HCT116 (cell line): Measurements from ENCODE around the gene CCDC54. TPM values are rescaled to one million over a fixed set of nuclear protein-coding genes. Genes with fewer than 3 reads are reported as not detected.
A peak's percentile ranks its signal among the peaks of the same experiment; 100 is the strongest.

Source experiments
- ATAC-seq: fragments of 200-7000 bp; cut with Tn5 transposase; 2 replicates; pipeline ENCODE4 v1.9.1; 2020; ENCODE audit warnings: mild to moderate bottlenecking, moderate library complexity
- BruUV-seq: library from RNA; stranded (reverse); fragments of 400-500 nt; replicated peaks from 2 replicates; lab custom pipeline; 2021; lab: Mats Ljungman, UMichigan
- CTCF ChIA-PET: fragments of 300-600 bp; sonication (Branson Sonifier 250); formaldehyde crosslinking; loops from one replicate; lab custom pipeline; 2021; ENCODE audit warnings: antibody characterized with exemption; lab: Charles Lee
- POLR2A ChIA-PET: fragments of 300-600, 350-600 bp; sonication (Branson Sonifier 250); formaldehyde crosslinking; loops from one replicate; lab custom pipeline; 2021; ENCODE audit warnings: antibody characterized with exemption; lab: Charles Lee
- RAD21 ChIA-PET, 2 experiments: fragments of 300-600 bp; sonication (Branson Sonifier 250); formaldehyde crosslinking; loops; one replicate each; lab custom pipeline; 2023; ENCODE audit warnings: low total read pairs in 2 of 2; ENCODE audit not compliant: uncharacterized antibody in 2 of 2, unreplicated experiment in 2 of 2, low non-redundant PET in 1 of 2; lab: Charles Lee
- DNase-seq: peaks from one replicate; pipeline ENCODE4 v3.0.0-alpha.2; 2010; ENCODE audit warnings: low read depth, low spot score
- H2AFZ ChIP-seq: fragments of 200-600 bp; shearing (Covaris generic), sonication (generic); 2 replicates; pipeline ENCODE4 v1.6.1; 2017; ENCODE audit warnings: low read depth, mixed run types, mixed read lengths, antibody characterized with exemption, low read length; ENCODE audit not compliant: poor library complexity, severe bottlenecking
- H3K27ac ChIP-seq: 2 replicates; pipeline ENCODE4 v1.5.1; 2012; ENCODE audit warnings: low read depth, low read length
- H3K27me3 ChIP-seq: fragments of 200-600 bp; sonication (generic); 2 replicates; pipeline ENCODE4 v1.6.1; 2016; ENCODE audit warnings: mixed run types, low read length, mixed read lengths; ENCODE audit not compliant: insufficient read depth
- H3K36me3 ChIP-seq, 2 experiments: fragments of 200-500 bp in 1 of 2; fragments of 200-600 bp in 1 of 2; sonication (Bioruptor generic) in 1 of 2; sonication (generic) in 1 of 2; 2 replicates each; pipeline versions ENCODE4 v1.5.1 to v1.6.1; 2014 to 2016; ENCODE audit warnings: low read length in 2 of 2, inconsistent platforms in 1 of 2, mixed read lengths in 1 of 2, mixed run types in 1 of 2; ENCODE audit not compliant: insufficient read depth in 2 of 2, control insufficient read depth in 1 of 2
- H3K4me1 ChIP-seq, 2 experiments: fragments of 200-600 bp in 1 of 2; sonication (generic) in 1 of 2; 2 replicates each; pipeline versions ENCODE4 v1.5.1 to v1.6.1; 2012 to 2017; ENCODE audit warnings: low read length in 2 of 2, inconsistent platforms in 1 of 2, mild to moderate bottlenecking in 1 of 2, mixed read lengths in 1 of 2, mixed run types in 1 of 2, moderate library complexity in 1 of 2; ENCODE audit not compliant: insufficient read depth in 2 of 2, control insufficient read depth in 1 of 2
- H3K4me2 ChIP-seq: fragments of 200-600 bp; sonication (generic); 2 replicates; pipeline ENCODE4 v1.6.1; 2017; ENCODE audit warnings: mixed run types, low read length, mixed read lengths
- H3K4me3 ChIP-seq, 2 experiments: fragments of 200-600 bp in 1 of 2; sonication (generic) in 1 of 2; replicated peaks in 1 of 2; 2 replicates each; pipeline ENCODE4 v1.5.1; 2011 to 2016; ENCODE audit warnings: low read length in 2 of 2, control low read depth in 1 of 2, low read depth in 1 of 2, mild to moderate bottlenecking in 1 of 2, mixed read lengths in 1 of 2, mixed run types in 1 of 2
- H3K79me2 ChIP-seq: fragments of 200-600 bp; sonication (generic); 2 replicates; pipeline ENCODE4 v1.6.1; 2017; ENCODE audit warnings: mild to moderate bottlenecking, mixed run types, low read length, moderate library complexity, mixed read lengths; ENCODE audit not compliant: insufficient read depth
- H3K9ac ChIP-seq: fragments of 200-600 bp; sonication (generic); 2 replicates; pipeline ENCODE4 v1.6.1; 2016; ENCODE audit warnings: low read length, mixed read lengths
- H3K9me2 ChIP-seq: fragments of 200-600 bp; sonication (generic), shearing (Covaris generic); 2 replicates; pipeline ENCODE4 v1.6.1; 2017; ENCODE audit warnings: mixed run types, mild to moderate bottlenecking, moderate library complexity; ENCODE audit not compliant: insufficient read depth
- H3K9me3 ChIP-seq, 2 experiments: fragments of 200-500 bp in 1 of 2; fragments of 200-600 bp in 1 of 2; sonication (Bioruptor generic) in 1 of 2; sonication (generic) in 1 of 2; 2 replicates each; pipeline ENCODE4 v1.6.1; 2014 to 2017; ENCODE audit warnings: low read length in 2 of 2, mixed read lengths in 2 of 2, inconsistent platforms in 1 of 2, low read depth in 1 of 2, mild to moderate bottlenecking in 1 of 2, mixed run types in 1 of 2, moderate library complexity in 1 of 2; ENCODE audit not compliant: control insufficient read depth in 1 of 2, insufficient read depth in 1 of 2
- H4K20me1 ChIP-seq: fragments of 200-600 bp; sonication (generic), shearing (Covaris generic); 2 replicates; pipeline ENCODE4 v1.6.1; 2017; ENCODE audit warnings: mixed run types, mild to moderate bottlenecking, moderate library complexity; ENCODE audit not compliant: insufficient read depth
- CBX3 ChIP-seq: IDR thresholded peaks from 2 replicates; pipeline ENCODE4 v1.6.1; 2012; ENCODE audit warnings: low read depth
- CEBPB ChIP-seq: IDR thresholded peaks from 2 replicates; pipeline ENCODE4 v1.6.1; 2012; ENCODE audit warnings: low read depth
- EZH2 ChIP-seq: fragments of 200-600 bp; sonication (generic); IDR thresholded peaks from 2 replicates; pipeline ENCODE4 v1.6.1; 2017; ENCODE audit warnings: antibody characterized with exemption, mixed run types
- EZH2phosphoT487 ChIP-seq: fragments of 200-600 bp; IDR thresholded peaks from 2 replicates; pipeline ENCODE4 v1.6.1; 2018; ENCODE audit warnings: antibody characterized with exemption, borderline replicate concordance
- FOSL1 ChIP-seq: IDR thresholded peaks from 2 replicates; pipeline ENCODE4 v1.6.1; 2012; ENCODE audit warnings: low read depth
- JUND ChIP-seq: IDR thresholded peaks from 2 replicates; pipeline ENCODE4 v1.6.1; 2012
- POLR2A ChIP-seq: IDR thresholded peaks from 2 replicates; pipeline ENCODE4 v1.7.0; 2011; ENCODE audit warnings: borderline replicate concordance; ENCODE audit not compliant: insufficient read depth, insufficient read length; ENCODE audit errors: extremely low read depth
- POLR2AphosphoS5 ChIP-seq: IDR thresholded peaks from 2 replicates; pipeline ENCODE4 v1.6.1; 2011; ENCODE audit warnings: mild to moderate bottlenecking, low read depth, low read length, moderate library complexity
- RAD21 ChIP-seq: IDR thresholded peaks from 2 replicates; pipeline ENCODE4 v1.6.1; 2012; ENCODE audit warnings: low read depth, mild to moderate bottlenecking
- SRF ChIP-seq: IDR thresholded peaks from 2 replicates; pipeline ENCODE4 v1.6.1; 2012; ENCODE audit warnings: low read depth
- TCF7L2 ChIP-seq: IDR thresholded peaks from 2 replicates; pipeline ENCODE4 v1.7.0; 2011; ENCODE audit warnings: borderline replicate concordance, inconsistent platforms; ENCODE audit not compliant: insufficient read depth, insufficient read length; ENCODE audit errors: extremely low read depth
- ZFX ChIP-seq: fragments of 450-650 bp; IDR thresholded peaks from 2 replicates; pipeline ENCODE4 v1.6.1; 2017
- intact Hi-C: fragments of 100-400 bp; cut with micrococcal nuclease; formaldehyde crosslinking; loops from 2 replicates; pipeline ENCODE4 v1.10.0; 2022
- total RNA-seq: library from RNA; stranded (reverse); gene quantifications from one replicate; pipeline ENCODE4 v1.2.1, GENCODE V29; 2021; ENCODE audit not compliant: unreplicated experiment

Gene CCDC54
- total RNA-seq, 1 experiment from 2014 or later = not detected

DNA sequence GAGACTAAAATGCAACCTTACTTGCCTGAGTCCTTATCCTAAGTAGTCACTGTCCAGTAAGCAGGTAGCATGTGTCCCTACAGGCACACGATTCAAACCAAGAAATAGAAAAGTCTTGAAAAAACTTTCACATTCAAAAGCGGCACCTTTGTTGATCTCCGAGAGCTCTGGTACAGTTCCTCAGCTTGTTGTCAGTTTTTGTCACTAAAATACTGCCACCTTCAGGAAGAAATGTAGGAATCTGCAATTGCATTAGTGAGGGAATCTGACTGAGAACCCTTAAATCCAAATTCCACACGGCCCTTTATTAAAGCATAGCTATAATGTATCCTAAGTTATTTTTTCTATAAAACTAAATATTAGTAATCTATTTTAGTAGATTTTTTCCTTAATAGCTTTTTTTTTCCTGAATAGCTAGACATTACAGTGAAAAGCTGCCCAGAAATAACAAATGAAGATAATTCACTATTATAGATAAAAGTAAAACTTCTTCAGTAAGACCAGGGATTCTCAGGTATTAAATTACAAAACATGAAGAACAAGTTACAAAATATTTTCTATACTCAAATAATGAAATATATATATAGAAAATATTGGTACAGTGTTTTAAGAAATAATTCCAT, 44.0 kb downstream of the CCDC54 start (continued):
- TF ChIP-seq EZH2phosphoT487 = no peak
- TF ChIP-seq POLR2AphosphoS5 = no peak
- TF ChIP-seq ZFX = no peak

DNA sequence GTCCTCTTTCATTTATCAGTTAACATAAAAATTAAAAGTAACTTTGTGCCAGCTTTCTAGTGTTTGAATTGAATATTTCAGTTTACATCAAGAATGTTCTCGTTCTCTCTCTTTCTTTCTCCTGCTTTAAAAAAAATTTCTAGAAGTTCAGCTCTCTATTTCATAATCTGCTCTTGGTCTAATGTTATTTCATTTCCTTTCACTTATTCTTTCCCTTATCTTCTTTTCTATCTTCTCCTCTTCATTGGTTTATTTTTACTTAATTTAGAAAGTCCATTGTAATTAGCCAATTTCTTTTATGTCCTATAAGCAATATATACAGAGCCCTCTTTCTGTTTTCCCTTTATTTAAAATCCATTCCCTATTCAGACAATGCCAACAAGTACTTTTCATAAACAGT, 44.6 kb downstream of the CCDC54 start:
- Histone ChIP-seq H3K4me1 (no peaks in the 10 kb centered on the region), H3K4me2 (no peak overlapping the region), H3K79me2 (no peaks in the 10 kb centered on the region), H3K9ac (no peak overlapping the region), H4K20me1 (no peaks in the 10 kb centered on the region), H3K27ac (no peak overlapping the region), H2AFZ (peak overlapping the region; percentile 93), H3K9me3 (no peaks in the 10 kb centered on the region), H3K36me3 (no peaks in the 10 kb centered on the region), H3K27me3 (no peaks in the 10 kb centered on the region), H3K4me3 (no peak overlapping the region), H3K9me2 (no peaks in the 10 kb centered on the region)
- TF ChIP-seq EZH2 = no peak
- no peak for TF ChIP-seq JUND
- TF ChIP-seq SRF = no peak
- no peak for TF ChIP-seq POLR2A
- TF ChIP-seq POLR2AphosphoS5 = no peak
- no peak for TF ChIP-seq TCF7L2
- no peak for TF ChIP-seq ZFX
- no peak for TF ChIP-seq EZH2phosphoT487
- no peak for TF ChIP-seq CBX3
- no peak for TF ChIP-seq CEBPB
- TF ChIP-seq RAD21 = no peak
- TF ChIP-seq FOSL1 = no peak
- POLR2A ChIA-PET = interaction anchor here (1.1 to 1.2 kb wide), 2 partner anchors 10 to 229 kb away, joined by 3 read pairs; no protein-coding TSS in a partner anchor
- intact Hi-C loops = loop anchor here (10.0 kb wide), 1 partner anchor 323 kb away; no protein-coding TSS in a partner anchor
- no peak for ATAC-seq
- DNase-seq = no peak
- CTCF ChIA-PET = interaction anchor here (0.6 to 2.7 kb wide), 23 partner anchors 9 to 255 kb away, joined by 3 to 55 read pairs (median 4); no protein-coding TSS in a partner anchor
- BruUV-seq = no TSS peak
- RAD21 ChIA-PET = interaction anchor here in 1 of 2 experiments (2.0 kb wide), 1 partner anchor 150 kb away, joined by 8 read pairs; no protein-coding TSS in a partner anchor
